NCI-H1092 (cell line): ENCODE results near the gene MXD3.
"Not testable (repeated sequence)": the region's sequence is repeated elsewhere in the genome, so short reads cannot be mapped to it uniquely, and the experiment has no call there.

Experiments used
- DNase-seq: peaks from one replicate; lab custom pipeline; 2025; lab: John Stamatoyannopoulos, UW

Gene MXD3

DNA sequence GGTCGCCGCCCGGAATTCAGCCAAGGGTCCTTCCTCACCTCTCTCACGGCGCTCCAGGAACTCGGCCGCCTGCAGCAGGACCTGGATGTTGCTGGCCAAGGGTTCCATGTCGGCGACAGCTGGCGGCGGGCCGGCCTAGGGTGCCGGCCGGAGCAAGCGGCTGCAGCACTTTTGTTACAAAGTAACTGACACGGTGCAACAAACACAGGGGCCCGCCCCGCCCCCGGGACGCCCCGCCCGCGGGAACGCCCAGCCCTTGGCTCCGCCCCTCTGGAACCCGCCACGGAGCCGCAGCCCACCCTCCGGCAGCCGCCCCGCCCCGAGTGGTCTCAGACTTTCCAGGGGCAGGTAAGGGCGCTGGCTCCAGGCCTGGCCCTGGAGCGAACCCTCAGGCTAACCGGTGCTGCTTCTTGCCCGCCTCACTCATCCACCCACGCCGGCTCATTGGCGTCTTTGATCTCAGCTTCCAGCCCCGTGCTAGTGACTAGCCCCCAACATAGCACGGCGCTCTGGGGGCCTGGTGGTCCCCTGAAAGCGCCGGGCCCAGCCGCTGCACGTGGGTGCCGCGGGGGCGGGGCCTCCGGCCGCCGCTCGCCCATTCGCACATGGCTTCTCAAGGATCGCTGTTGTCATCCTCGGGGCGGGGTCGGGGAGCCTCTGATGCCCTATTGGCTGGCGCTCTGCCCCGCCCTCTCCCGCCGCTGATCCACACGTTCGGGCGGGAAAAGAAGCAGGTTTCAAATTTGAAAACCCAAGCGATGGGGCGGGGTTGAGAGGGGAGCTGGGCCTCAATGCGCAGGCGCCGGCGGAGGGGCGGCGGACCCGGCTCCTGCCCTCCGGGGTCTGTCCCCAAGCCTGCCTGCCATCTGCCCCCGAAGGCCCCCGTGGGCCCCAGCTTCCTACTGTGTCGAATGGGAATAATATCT, at the start of gene MXD3:
Gene MXD3 (minus strand): TSS at position 176 of the 926 bp plus-strand sequence. CDS start 68 bp downstream, at position 108.
- peak; percentile 94 for DNase-seq

GRCh38 chr5:177360740-177361139, 49.0 kb upstream of the MXD3 start:
- not testable (repeated sequence) for DNase-seq

DNA sequence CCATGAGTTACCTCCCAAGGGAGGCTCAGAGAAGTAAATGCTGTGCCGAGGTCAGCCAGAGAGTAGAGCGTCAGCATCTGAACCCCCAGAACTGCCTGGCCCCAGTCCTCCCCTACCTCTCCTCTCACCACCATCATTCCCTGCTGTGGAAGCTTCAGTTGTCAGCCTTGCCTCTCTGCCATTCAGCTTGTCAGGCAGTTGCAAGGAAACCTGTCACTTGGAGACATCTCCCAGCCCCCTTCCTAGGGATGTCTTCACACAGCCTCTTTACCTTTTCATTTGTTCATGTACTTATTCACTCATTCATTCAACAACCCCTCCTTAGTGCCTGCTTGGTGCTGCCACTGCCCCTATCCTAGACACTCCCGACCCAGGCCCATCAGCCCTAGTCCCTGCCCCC, 48.2 kb upstream of the MXD3 start:
- DNase-seq = no peak

DNA sequence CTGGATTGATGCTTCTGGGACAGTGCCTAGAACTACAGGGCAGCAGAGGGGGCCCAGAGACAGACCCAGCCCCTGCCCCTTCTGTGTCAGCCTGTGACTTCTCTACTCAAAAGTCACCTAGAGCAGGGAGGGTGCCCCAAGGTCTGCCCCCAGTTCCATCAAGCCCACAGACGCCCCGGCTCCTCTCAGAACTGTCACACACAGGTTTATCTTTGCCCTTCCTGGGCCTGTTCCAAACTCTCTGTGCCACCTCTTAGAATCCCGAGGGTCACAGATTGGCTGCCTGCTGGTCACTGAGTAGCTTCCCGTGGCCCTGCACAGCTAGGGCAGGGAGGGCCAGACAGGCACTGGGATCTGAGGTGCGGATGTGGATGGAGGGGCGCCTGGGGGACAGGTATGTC, 47.8 kb upstream of the MXD3 start:
- no peak for DNase-seq

DNA sequence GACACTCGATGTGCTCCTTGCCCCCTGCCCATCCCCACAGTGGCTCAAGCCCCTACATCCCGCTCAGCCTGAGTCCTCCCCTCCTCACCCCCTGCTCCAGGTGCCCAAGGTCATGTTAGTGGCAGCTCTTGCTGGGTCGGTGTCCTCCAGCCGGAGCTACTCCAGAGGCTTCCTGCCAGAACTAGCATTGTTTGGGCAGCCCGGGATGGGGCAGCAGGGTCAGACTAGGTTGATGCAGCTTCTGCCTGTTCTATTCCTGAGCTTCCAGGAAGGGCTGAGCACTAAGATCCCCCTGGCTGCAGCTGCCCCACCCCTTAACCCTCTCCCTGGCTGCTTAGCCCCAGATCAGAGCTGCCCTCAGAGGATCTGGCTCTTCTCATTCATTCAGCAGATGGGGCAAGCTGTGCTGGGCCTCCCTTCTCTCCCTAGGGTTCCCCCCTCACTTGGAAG, 46.7 kb upstream of the MXD3 start:
- DNase-seq = no peak

DNA sequence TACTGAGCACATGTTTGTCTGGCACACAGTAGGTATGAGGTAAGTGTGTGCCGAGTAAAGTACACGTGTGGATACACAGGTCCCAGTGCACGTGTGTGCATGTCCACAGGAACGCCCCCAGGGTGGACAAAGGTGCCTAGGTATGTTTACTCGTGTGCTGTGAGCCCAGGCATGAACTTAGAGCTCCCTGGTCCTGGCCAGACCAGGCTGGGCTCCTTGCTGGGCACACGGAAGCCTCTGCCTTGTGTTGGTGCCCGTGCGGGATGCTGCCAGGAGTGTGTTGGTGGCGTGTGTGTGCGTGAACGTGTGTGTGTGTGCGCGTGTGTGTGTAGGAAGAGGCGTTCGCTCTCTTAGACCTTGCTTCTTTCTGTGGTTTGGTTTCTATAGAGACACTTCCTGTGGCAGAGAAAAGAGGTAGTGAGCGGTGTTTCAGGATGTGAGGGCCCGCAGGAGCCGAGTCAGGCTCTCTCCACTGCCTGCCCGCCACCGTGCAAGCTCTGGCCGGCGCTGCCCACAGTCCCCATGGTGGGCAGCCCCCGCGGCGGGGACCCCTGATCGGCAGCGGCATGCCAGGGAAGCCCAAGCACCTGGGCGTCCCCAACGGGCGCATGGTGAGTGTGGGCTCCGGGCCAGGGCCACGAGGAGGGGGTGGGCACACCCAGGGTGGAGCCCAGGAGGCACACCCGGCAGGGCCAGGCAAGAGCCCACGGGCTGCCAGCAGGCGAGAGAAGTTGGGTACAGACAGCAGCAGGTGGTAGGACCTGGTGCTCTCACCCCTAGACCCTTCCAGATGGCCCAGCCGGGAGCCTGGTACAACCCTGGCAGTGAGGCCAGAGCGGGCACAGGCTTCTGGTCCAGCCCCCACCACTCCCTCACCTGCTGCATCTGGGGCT, 46.0 kb upstream of the MXD3 start, which contains the start of gene RGS14:
Gene RGS14 (plus strand): TSS at position 466 of the 893 bp plus-strand sequence. CDS start 101 bp downstream, at position 567.
- DNase-seq = no peak

GRCh38 chr5:177357146-177357458, 45.4 kb upstream of the MXD3 start:
- no peak for DNase-seq

GRCh38 chr5:177356746-177357145, 45.0 kb upstream of the MXD3 start:
- no peak for DNase-seq

DNA sequence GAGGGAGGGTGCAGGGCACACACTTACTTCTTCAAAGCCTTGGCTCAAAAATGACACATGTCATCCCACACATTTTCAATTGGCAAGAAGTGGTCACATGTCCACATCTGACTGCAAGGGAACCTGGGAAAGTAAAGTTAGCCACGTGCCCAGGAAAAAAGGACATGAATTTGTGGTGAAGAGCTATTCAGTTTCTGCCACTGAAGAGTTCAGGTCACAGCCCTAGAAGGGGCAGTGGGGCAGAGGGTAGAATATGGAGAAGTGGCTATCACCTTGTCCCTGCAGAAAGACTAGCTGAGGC, 44.1 kb upstream of the MXD3 start:
- DNase-seq = no peak

GRCh38 chr5:177355162-177355867, 43.6 kb upstream of the MXD3 start:
- DNase-seq = no peak

DNA sequence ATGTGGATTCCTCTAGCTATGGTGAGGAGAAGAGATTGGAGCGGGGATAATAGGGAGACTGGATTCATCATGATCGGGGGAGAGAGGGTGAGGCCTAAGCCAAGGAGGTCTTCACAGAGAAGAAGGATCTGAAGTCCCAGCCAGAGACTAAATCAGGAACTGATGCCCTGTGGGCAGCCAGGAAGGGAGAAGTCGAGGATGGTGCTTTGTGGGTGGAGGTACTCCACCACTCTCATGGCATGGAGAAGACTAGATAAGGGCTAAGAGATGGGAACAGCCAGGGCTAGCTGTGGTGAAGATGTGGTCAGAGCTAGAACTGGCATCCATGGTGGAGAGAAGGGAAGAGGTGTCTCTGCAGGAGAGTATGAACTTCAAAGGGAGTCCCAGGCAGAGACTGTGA, 43.0 kb upstream of the MXD3 start:
- DNase-seq = no peak

DNA sequence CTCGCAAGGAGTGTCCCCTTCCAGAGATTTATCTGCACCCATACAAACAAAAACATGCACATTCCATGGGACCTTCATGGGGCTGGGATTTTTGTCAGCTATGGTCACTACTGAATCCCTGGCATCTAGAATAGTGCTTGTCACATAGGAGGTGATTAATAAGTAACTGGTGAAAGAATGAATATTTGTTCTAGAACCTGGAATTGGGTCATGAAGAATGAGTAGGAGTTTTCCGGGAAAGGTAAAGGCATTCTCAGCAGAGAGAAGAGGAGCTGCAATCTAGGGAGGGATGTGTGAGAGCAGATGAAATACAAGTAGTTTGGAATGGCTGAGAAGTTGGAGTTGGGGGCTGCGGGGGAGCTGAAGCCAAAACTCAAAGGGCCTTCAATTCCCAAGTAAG, 42.6 kb upstream of the MXD3 start:
- no peak for DNase-seq

DNA sequence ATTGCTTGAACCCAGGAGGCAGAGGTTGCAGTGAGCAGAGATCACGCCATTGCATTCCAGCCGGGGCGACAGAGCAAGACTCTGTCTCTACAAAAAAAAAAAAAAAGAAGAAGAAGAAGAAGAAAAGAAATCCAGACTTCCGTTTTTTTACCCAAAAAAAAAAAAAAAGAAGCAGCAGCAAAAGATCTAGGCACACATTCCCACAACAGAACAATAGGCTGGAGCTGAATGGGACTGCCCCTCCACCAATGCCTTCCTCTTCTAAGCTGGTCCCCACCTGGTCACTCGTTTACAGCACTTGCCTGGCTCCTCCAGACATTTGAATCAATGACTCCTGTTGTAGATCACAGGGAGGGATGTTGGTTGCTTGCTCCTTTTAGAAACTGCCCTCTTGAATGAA, 41.4 kb upstream of the MXD3 start:
- DNase-seq = no peak

GRCh38 chr5:177351392-177352329, 40.0 kb upstream of the MXD3 start, which contains the start of gene LMAN2:
Gene LMAN2 (minus strand): TSS chr5:177351668. CDS start chr5:177351647, 21 bp downstream.
- peak; percentile 83 for DNase-seq

- no peak for DNase-seq
Observed at GRCh38 chr5:177350776-177351391, 39.2 kb upstream of the MXD3 start.

DNA sequence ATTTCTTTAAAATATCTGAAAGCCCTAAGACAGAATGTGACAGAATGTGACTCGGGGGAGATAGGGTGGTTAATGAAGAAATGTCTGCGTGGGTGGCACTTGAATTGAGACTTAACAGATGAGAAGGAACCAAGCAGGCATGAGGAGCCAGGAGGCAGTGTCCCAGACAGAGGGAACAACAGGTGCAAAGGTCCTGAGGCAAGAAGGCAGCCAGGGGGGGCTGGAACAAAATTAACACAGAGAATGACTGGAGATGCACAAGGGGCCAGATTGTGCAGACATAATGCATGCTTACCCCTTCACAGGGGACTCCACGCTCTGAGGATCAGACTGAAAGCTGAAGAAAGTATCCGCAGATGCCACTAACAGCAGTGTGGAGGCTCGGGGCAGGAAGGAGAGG, 38.1 kb upstream of the MXD3 start:
- no peak for DNase-seq

DNA sequence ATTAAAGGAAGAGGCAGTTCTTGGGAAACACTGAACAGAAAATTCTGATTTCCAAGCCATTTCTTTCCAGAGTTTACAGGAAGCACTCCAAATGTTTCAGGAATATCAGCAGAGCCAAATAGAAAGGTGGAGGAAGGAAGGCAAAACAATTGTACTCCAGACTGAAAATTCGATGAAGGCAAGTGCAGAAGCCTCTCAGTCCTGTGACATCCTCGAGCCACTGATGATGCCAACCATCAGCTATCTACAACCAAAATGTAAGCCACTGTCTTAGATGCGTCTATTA, 37.6 kb upstream of the MXD3 start:
- no peak for DNase-seq

DNA sequence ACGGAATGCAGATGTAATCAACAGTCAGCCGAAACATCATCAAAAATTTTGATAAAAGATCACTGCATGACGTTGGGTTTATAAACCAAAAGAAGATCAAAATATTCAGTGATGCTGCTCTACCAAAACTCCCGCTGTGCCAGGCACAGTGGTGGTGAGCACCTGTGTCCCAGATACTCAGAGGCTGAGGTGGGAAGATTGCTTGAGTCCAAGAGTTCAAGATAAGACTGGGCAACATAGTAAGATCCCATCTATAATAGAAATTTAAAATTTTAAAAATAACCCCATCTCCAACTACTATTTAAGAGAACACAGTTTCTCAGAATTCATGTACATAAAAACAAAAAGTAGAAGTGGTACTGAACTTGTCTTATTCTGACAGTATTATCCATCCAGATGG, 36.0 kb upstream of the MXD3 start:
- DNase-seq = no peak

DNA sequence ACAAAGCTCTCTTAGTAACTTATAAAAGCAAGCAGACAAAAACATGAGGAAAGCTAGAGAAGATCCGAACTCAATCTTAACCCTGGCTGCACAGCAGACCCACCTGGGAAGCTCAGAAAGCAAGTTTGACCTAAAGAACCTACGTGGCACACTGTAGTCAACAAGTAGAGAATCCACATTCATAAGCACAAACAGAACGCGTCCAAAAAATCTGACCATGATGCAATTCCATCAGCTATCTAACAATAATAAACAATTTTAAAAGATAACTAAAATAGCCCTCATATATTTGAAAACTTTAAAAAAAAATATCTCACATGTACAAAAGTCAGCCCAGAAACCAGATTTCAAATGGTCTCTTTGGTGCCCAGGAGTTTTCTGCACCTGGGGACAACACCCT, 35.1 kb upstream of the MXD3 start:
- no peak for DNase-seq

DNA sequence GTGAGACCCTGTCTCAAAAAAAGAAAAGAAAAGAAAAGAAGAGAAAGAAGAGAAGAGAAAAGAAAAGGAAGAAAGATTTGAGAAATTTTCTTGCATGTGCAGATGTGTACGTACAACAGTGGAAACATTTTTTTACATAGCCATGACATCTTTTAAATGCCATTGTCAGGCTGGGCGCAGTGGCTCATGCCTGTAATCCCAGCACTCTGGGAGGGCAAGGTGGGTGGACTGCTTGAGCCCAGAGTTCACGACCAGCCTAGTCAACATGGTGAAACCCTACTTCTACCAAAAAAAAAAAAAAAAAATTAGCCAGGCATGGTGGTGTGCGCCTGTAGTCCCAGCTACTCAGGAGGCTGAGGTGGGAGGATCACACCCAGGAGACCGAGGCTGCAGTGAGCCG, 33.2 kb upstream of the MXD3 start:
- DNase-seq = no peak

- no peak for DNase-seq
Observed at GRCh38 chr5:177343777-177344176, 32.1 kb upstream of the MXD3 start.
